GM06990 (cell line): ENCODE measurements around the gene TRAF3.
A peak's percentile ranks its signal among the peaks of the same experiment; 100 is the strongest.

Source experiments
- DNase-seq: peaks from one replicate; pipeline ENCODE4 v3.0.0-alpha.2; 2011; ENCODE audit not compliant: insufficient read length; ENCODE audit errors: extremely low read depth
- H3K27me3 ChIP-seq: replicated peaks from 2 replicates; pipeline ENCODE4 v1.6.0; 2011; ENCODE audit warnings: low read length; ENCODE audit not compliant: control insufficient read depth, insufficient read depth
- H3K36me3 ChIP-seq: 2 replicates; pipeline ENCODE4 v1.5.1; 2011; ENCODE audit warnings: low read length; ENCODE audit not compliant: control insufficient read depth, insufficient read depth
- H3K4me3 ChIP-seq: replicated peaks from 2 replicates; pipeline ENCODE4 v1.5.1; 2011; ENCODE audit warnings: low read depth, mild to moderate bottlenecking, control low read depth, low read length
- TF ChIP-seq, protein P1 (sequence below): IDR thresholded peaks from 2 replicates; pipeline ENCODE4 v1.5.1; 2011; ENCODE audit warnings: low read length, control low read depth, mild to moderate bottlenecking, inconsistent platforms; ENCODE audit not compliant: insufficient read depth, poor library complexity, severe bottlenecking

TRAF3 gene

DNA sequence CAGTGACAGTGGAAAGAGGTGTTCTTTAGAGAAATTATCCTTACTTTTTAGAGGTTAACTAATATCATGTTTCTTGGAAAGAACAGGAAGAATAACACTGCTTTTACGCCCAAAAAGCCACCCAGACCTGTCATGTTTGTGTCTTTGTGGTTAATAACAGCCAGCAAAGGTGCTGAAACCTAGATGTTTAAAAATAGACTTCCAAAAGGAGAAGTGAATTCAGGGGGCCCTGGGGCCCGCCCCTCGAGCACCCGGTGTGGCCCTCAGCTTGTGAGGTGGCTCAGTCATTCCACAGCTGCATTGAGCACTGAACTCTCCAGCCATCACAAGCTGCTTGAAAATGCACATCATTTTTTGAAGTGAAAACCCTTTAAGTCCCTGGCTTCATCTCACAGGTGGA, 124.4 kb downstream of the TRAF3 start:
- DNase-seq = peak; percentile 93
- Histone ChIP-seq H3K36me3 (peaks cover 34% of the 10 kb centered on the region), H3K27me3 (no peaks in the 10 kb centered on the region), H3K4me3 (peak overlapping the region; percentile 45)
- TF ChIP-seq, protein P1, sequence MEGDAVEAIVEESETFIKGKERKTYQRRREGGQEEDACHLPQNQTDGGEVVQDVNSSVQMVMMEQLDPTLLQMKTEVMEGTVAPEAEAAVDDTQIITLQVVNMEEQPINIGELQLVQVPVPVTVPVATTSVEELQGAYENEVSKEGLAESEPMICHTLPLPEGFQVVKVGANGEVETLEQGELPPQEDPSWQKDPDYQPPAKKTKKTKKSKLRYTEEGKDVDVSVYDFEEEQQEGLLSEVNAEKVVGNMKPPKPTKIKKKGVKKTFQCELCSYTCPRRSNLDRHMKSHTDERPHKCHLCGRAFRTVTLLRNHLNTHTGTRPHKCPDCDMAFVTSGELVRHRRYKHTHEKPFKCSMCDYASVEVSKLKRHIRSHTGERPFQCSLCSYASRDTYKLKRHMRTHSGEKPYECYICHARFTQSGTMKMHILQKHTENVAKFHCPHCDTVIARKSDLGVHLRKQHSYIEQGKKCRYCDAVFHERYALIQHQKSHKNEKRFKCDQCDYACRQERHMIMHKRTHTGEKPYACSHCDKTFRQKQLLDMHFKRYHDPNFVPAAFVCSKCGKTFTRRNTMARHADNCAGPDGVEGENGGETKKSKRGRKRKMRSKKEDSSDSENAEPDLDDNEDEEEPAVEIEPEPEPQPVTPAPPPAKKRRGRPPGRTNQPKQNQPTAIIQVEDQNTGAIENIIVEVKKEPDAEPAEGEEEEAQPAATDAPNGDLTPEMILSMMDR = no peak

DNA sequence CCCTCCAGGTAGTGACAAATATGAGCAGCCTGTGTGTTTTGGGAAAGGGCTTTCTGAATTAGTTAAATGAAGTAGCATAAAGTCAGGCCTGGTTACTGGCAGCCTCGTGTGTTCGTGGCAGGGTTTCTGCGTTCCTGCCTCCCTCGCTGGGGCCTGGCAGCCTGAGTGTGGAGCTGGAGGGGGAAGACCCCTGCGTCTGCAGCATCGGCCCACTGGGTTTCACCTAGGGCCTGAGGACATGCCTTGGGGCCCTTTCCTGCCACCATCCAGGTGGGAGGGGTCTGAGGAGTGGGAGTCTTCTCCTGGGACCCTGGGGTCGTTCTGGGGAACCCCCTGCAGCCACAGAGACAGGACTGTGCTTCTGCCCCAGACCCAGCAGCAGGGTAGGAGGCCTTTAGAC, 124.8 kb downstream of the TRAF3 start:
- DNase-seq = no peak
- peaks cover 39% of the 10 kb centered on the region for H3K36me3 ChIP-seq
- H3K4me3 ChIP-seq = peak overlapping the region; percentile 32
- no peaks in the 10 kb centered on the region for H3K27me3 ChIP-seq
- TF ChIP-seq, protein P1 = no peak

- no peak for DNase-seq
- peaks cover 43% of the 10 kb centered on the region for H3K36me3 ChIP-seq
- no peak overlapping the region for H3K4me3 ChIP-seq
- TF ChIP-seq, protein P1 = no peak
- no peaks in the 10 kb centered on the region for H3K27me3 ChIP-seq
Measured at GRCh38 chr14:102902523-102903247, 125.4 kb downstream of the TRAF3 start.

- TF ChIP-seq, protein P1 = no peak
- Histone ChIP-seq H3K27me3 (no peaks in the 10 kb centered on the region), H3K4me3 (no peak overlapping the region), H3K36me3 (peaks cover 45% of the 10 kb centered on the region)
- DNase-seq = no peak
Measured at GRCh38 chr14:102903248-102903888, 126.1 kb downstream of the TRAF3 start.

GRCh38 chr14:102903889-102904512, 126.8 kb downstream of the TRAF3 start:
- peaks cover 46% of the 10 kb centered on the region for H3K36me3 ChIP-seq

More at GRCh38 chr14:102903889-102904512, 126.8 kb downstream of the TRAF3 start:
- Histone ChIP-seq H3K4me3 (no peak overlapping the region), H3K27me3 (no peaks in the 10 kb centered on the region)
- DNase-seq = no peak
- TF ChIP-seq, protein P1 = no peak
